ENCODE results near the gene KCNQ1. TPM values are rescaled to one million over a fixed set of nuclear protein-coding genes. Genes with fewer than 3 reads are reported as not detected.

KCNQ1 gene
- total and polyA plus RNA-seq, 9 of the 15 experiments (the other 6 are each of a cell fraction or from before 2014, with no cell fraction given) = 0.44 TPM; not detected in 8

DNA sequence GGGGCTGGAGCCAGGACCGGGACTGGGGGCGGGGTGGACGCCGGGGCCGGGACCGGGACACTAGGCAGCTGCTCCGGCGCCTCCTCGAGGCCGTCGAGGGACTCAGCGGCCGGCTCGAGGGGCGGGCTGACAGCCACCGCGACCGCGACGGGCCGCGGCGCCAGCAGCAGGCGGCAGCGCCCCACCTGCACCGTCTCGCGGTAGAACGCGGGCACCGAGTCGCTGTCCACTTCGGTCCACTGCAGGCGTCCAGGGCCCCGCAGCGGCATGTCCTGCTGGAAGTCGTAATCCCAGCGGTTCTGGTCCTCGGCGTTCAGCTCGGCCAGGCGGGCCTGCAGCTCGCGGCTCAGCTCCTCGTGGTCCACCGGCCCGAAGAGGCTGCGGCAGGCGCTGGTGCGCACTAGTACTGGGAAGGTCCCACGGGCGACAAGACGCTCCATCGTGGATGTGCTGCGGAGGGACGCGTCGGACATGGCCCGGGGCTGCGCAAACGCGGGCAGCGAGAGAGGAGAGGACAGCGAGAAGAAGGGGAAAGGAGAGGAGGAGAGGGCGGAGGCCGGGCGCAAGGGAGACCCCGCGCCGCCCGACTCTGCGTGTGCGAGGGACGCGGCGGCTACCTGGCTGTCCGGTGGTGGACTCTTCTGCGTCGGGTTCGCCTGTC lies 440.3 kb downstream of the KCNQ1 start (continued):
- TF ChIP-seq, protein P1, sequence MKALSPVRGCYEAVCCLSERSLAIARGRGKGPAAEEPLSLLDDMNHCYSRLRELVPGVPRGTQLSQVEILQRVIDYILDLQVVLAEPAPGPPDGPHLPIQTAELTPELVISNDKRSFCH (CRISPR knock-in tag; IDR thresholded peaks at IDR 0.05) = no peak
- TF ChIP-seq, protein P1 (tag; IDR thresholded peaks at IDR 0.05) = no peak
- TF ChIP-seq BHLHE40 (IDR thresholded peaks at IDR 0.05; ENCODE audit: low read length) (0 out of 2 replicates have a peak, but pooled peaks have one; percentile 16), ELF4 (CRISPR knock-in tag; IDR thresholded peaks at IDR 0.05) (no peak), ZNF644 (tag; IDR thresholded peaks at IDR 0.05; ENCODE audit: low read depth) (no peak), TBL1XR1 (IDR thresholded peaks at IDR 0.05; ENCODE audit: low read length in 2 of 2) (no peak), ZSCAN29 (IDR thresholded peaks at IDR 0.05) (no peak), ASH1L (IDR thresholded peaks at IDR 0.05; ENCODE audit: borderline replicate concordance, low read depth, partially characterized antibody) (no peak), NRF1 (conservative IDR thresholded peaks at IDR 0.05 in 1 of 2, IDR thresholded peaks at IDR 0.05 in 1 of 2) (peak; percentile 73 to 78; a peak in 2 of 4 replicates), RUNX1 (IDR thresholded peaks at IDR 0.05; ENCODE audit: low read depth) (no peak), EP400 (IDR thresholded peaks at IDR 0.05) (no peak), SMARCE1 (IDR thresholded peaks at IDR 0.05) (no peak), DNMT1 (IDR thresholded peaks at IDR 0.05) (no peak), ZNF354B (CRISPR knock-in tag; IDR thresholded peaks at IDR 0.05) (no peak), SP2 (IDR thresholded peaks at IDR 0.05; ENCODE audit: extremely low read depth, low read depth, low read length, poor library complexity, severe bottlenecking) (no peak), FOSL1 (tag; conservative IDR thresholded peaks at IDR 0.05) (no peak)
- TF ChIP-seq, protein P2, sequence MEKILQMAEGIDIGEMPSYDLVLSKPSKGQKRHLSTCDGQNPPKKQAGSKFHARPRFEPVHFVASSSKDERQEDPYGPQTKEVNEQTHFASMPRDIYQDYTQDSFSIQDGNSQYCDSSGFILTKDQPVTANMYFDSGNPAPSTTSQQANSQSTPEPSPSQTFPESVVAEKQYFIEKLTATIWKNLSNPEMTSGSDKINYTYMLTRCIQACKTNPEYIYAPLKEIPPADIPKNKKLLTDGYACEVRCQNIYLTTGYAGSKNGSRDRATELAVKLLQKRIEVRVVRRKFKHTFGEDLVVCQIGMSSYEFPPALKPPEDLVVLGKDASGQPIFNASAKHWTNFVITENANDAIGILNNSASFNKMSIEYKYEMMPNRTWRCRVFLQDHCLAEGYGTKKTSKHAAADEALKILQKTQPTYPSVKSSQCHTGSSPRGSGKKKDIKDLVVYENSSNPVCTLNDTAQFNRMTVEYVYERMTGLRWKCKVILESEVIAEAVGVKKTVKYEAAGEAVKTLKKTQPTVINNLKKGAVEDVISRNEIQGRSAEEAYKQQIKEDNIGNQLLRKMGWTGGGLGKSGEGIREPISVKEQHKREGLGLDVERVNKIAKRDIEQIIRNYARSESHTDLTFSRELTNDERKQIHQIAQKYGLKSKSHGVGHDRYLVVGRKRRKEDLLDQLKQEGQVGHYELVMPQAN (IDR thresholded peaks at IDR 0.05; ENCODE audit: borderline replicate concordance) = peak; percentile 83
- TF ChIP-seq, protein P3, sequence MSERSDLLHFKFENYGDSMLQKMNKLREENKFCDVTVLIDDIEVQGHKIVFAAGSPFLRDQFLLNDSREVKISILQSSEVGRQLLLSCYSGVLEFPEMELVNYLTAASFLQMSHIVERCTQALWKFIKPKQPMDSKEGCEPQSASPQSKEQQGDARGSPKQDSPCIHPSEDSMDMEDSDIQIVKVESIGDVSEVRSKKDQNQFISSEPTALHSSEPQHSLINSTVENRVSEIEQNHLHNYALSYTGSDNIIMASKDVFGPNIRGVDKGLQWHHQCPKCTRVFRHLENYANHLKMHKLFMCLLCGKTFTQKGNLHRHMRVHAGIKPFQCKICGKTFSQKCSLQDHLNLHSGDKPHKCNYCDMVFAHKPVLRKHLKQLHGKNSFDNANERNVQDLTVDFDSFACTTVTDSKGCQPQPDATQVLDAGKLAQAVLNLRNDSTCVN (CRISPR knock-in tag; IDR thresholded peaks at IDR 0.05) = no peak
- TF ChIP-seq, protein P4, sequence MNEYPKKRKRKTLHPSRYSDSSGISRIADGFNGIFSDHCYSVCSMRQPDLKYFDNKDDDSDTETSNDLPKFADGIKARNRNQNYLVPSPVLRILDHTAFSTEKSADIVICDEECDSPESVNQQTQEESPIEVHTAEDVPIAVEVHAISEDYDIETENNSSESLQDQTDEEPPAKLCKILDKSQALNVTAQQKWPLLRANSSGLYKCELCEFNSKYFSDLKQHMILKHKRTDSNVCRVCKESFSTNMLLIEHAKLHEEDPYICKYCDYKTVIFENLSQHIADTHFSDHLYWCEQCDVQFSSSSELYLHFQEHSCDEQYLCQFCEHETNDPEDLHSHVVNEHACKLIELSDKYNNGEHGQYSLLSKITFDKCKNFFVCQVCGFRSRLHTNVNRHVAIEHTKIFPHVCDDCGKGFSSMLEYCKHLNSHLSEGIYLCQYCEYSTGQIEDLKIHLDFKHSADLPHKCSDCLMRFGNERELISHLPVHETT (CRISPR knock-in tag; conservative IDR thresholded peaks at IDR 0.05 in 1 of 2, IDR thresholded peaks at IDR 0.05 in 1 of 2) = no peak; a peak in 1 of 4 replicates
- TF ChIP-seq, protein P5, sequence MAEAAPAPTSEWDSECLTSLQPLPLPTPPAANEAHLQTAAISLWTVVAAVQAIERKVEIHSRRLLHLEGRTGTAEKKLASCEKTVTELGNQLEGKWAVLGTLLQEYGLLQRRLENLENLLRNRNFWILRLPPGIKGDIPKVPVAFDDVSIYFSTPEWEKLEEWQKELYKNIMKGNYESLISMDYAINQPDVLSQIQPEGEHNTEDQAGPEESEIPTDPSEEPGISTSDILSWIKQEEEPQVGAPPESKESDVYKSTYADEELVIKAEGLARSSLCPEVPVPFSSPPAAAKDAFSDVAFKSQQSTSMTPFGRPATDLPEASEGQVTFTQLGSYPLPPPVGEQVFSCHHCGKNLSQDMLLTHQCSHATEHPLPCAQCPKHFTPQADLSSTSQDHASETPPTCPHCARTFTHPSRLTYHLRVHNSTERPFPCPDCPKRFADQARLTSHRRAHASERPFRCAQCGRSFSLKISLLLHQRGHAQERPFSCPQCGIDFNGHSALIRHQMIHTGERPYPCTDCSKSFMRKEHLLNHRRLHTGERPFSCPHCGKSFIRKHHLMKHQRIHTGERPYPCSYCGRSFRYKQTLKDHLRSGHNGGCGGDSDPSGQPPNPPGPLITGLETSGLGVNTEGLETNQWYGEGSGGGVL (CRISPR knock-in tag; IDR thresholded peaks at IDR 0.05) = no peak
